Stimulated activated naive B cell treated with anti-CD40 and anti-IgM and Interleukin-4, amounts not matched to agents 10 μg/mL and 1 μg/mL and 100 μg/mL, for 72 hours (primary cell): ENCODE measurements around the gene EFNB1.

Experiments used
- ATAC-seq, 2 donors: fragments of 150-1000 bp; cut with Tn5 transposase; replicated peaks; 2 replicates each; pipeline ENCODE4 v1.10.0; 2021; ENCODE audit warnings: moderate library complexity in 1 of 2
- DNase-seq: peaks from one replicate; pipeline ENCODE4 v3.0.0; 2021
- H3K27ac Mint-ChIP-seq: one replicate; pipeline ENCODE4 v1.8.0; 2022; ENCODE audit warnings: mild to moderate bottlenecking, mixed read lengths
- H3K27me3 Mint-ChIP-seq, 2 donors: one replicate each; pipeline ENCODE4 v1.8.0; 2022; ENCODE audit warnings: mixed read lengths in 2 of 2
- H3K36me3 Mint-ChIP-seq, 2 donors: one replicate each; pipeline ENCODE4 v1.8.0; 2022; ENCODE audit warnings: mixed read lengths in 2 of 2, mild to moderate bottlenecking in 1 of 2
- H3K4me1 Mint-ChIP-seq, 2 donors: one replicate each; pipeline ENCODE4 v1.8.0; 2022; ENCODE audit warnings: mixed read lengths in 2 of 2, mild to moderate bottlenecking in 1 of 2
- H3K4me3 Mint-ChIP-seq, 2 donors: one replicate each; pipeline ENCODE4 v1.8.0; 2022; ENCODE audit warnings: mild to moderate bottlenecking in 2 of 2, mixed read lengths in 2 of 2, moderate library complexity in 1 of 2
- H3K9me3 Mint-ChIP-seq, 2 donors: one replicate each; pipeline ENCODE4 v1.8.0; 2022; ENCODE audit warnings: mixed read lengths in 2 of 2, mild to moderate bottlenecking in 1 of 2

EFNB1 gene

GRCh38 chrX:68843992-68844391, 15.2 kb downstream of the EFNB1 start:
- Mint-ChIP-seq H3K4me1 (peaks cover 3 to 6% of the 10 kb centered on the region in 2 donors), H3K27ac (no peak overlapping the region), H3K36me3 (peaks cover 0 to 4% of the 10 kb centered on the region in 2 donors), H3K4me3 (no peak overlapping the region), H3K27me3 (no peaks in the 10 kb centered on the region), H3K9me3 (no peaks in the 10 kb centered on the region)
- DNase-seq (no peak), ATAC-seq (no peak)

- no peak overlapping the region for H3K27ac Mint-ChIP-seq
- H3K4me1 Mint-ChIP-seq = peaks cover 3 to 6% of the 10 kb centered on the region in 2 donors
- ATAC-seq = no peak
- DNase-seq = no peak
- no peak overlapping the region for H3K4me3 Mint-ChIP-seq
- H3K36me3 Mint-ChIP-seq = peaks cover 0 to 4% of the 10 kb centered on the region in 2 donors
- no peaks in the 10 kb centered on the region for H3K9me3 Mint-ChIP-seq
- H3K27me3 Mint-ChIP-seq = no peaks in the 10 kb centered on the region
These were observed 15.8 kb downstream of the EFNB1 start for GRCh38 chrX:68844581-68844980.

- Mint-ChIP-seq H3K4me3 (no peak overlapping the region), H3K27ac (no peak overlapping the region), H3K36me3 (peaks cover 0 to 2% of the 10 kb centered on the region in 2 donors), H3K9me3 (no peaks in the 10 kb centered on the region), H3K27me3 (peaks cover 0 to 2% of the 10 kb centered on the region in 2 donors), H3K4me1 (peaks cover 3 to 6% of the 10 kb centered on the region in 2 donors)
- ATAC-seq (no peak), DNase-seq (no peak)
These were observed 17.7 kb downstream of the EFNB1 start for GRCh38 chrX:68846536-68846935.

- no peaks in the 10 kb centered on the region for H3K9me3 Mint-ChIP-seq
- H3K36me3 Mint-ChIP-seq = peaks cover 0 to 2% of the 10 kb centered on the region in 2 donors
- H3K4me1 Mint-ChIP-seq = peaks cover 3 to 6% of the 10 kb centered on the region in 2 donors
- no peak overlapping the region for H3K27ac Mint-ChIP-seq
- H3K27me3 Mint-ChIP-seq = peaks cover 0 to 7% of the 10 kb centered on the region in 2 donors
- ATAC-seq (no peak), DNase-seq (no peak)
- H3K4me3 Mint-ChIP-seq = no peak overlapping the region
These were observed 18.4 kb downstream of the EFNB1 start for GRCh38 chrX:68847172-68847571.

- Mint-ChIP-seq H3K4me1 (no peaks in the 10 kb centered on the region), H3K4me3 (no peak overlapping the region), H3K9me3 (no peaks in the 10 kb centered on the region), H3K27ac (no peak overlapping the region), H3K36me3 (no peaks in the 10 kb centered on the region), H3K27me3 (peaks cover 0 to 7% of the 10 kb centered on the region in 2 donors)
- DNase-seq (no peak), ATAC-seq (no peak)
These were observed 19.5 kb downstream of the EFNB1 start for GRCh38 chrX:68848189-68848940.

GRCh38 chrX:68851082-68851481, 22.3 kb downstream of the EFNB1 start:
- Mint-ChIP-seq H3K4me3 (no peak overlapping the region), H3K27me3 (peaks cover 0 to 7% of the 10 kb centered on the region in 2 donors), H3K36me3 (no peaks in the 10 kb centered on the region), H3K27ac (no peak overlapping the region), H3K9me3 (no peaks in the 10 kb centered on the region), H3K4me1 (no peaks in the 10 kb centered on the region)
- ATAC-seq (no peak), DNase-seq (no peak)

- H3K36me3 Mint-ChIP-seq = peaks cover 0 to 1% of the 10 kb centered on the region in 2 donors
- no peak overlapping the region for H3K27ac Mint-ChIP-seq
These were observed 23.2 kb downstream of the EFNB1 start for GRCh38 chrX:68852046-68852445.

GRCh38 chrX:68853665-68854251, 24.9 kb downstream of the EFNB1 start:
- DNase-seq = no peak
- no peak overlapping the region for H3K27ac Mint-ChIP-seq
- no peak for ATAC-seq
- H3K9me3 Mint-ChIP-seq = peaks cover 7 to 9% of the 10 kb centered on the region in 2 donors
- peaks cover 3 to 4% of the 10 kb centered on the region in 2 donors for H3K36me3 Mint-ChIP-seq
- H3K4me1 Mint-ChIP-seq = no peaks in the 10 kb centered on the region
- H3K27me3 Mint-ChIP-seq = peaks cover 0 to 7% of the 10 kb centered on the region in 2 donors
- H3K4me3 Mint-ChIP-seq = no peak overlapping the region

More at GRCh38 chrX:68852046-68852445, 23.2 kb downstream of the EFNB1 start:
- Mint-ChIP-seq H3K9me3 (peaks cover 0 to 1% of the 10 kb centered on the region in 2 donors), H3K4me3 (no peak overlapping the region), H3K27me3 (peaks cover 0 to 7% of the 10 kb centered on the region in 2 donors), H3K4me1 (no peaks in the 10 kb centered on the region)
- ATAC-seq = no peak
- DNase-seq = no peak

- H3K36me3 Mint-ChIP-seq = no peaks in the 10 kb centered on the region
- H3K4me3 Mint-ChIP-seq = no peak overlapping the region
- peaks cover 0 to 27% of the 10 kb centered on the region in 2 donors for H3K4me1 Mint-ChIP-seq
- H3K27me3 Mint-ChIP-seq = peaks cover 0 to 5% of the 10 kb centered on the region in 2 donors
- ATAC-seq = peak; percentile 46 to 68
- no peaks in the 10 kb centered on the region for H3K9me3 Mint-ChIP-seq
- DNase-seq = no peak
- no peak overlapping the region for H3K27ac Mint-ChIP-seq
These were observed 36.5 kb downstream of the EFNB1 start for GRCh38 chrX:68865300-68865699.

GRCh38 chrX:68865926-68866325, 37.1 kb downstream of the EFNB1 start:
- no peaks in the 10 kb centered on the region for H3K36me3 Mint-ChIP-seq
- H3K27me3 Mint-ChIP-seq = peaks cover 0 to 5% of the 10 kb centered on the region in 2 donors
- peaks cover 0 to 27% of the 10 kb centered on the region in 2 donors for H3K4me1 Mint-ChIP-seq
- no peak for ATAC-seq
- no peak overlapping the region for H3K27ac Mint-ChIP-seq
- DNase-seq = no peak
- H3K4me3 Mint-ChIP-seq = no peak overlapping the region
- H3K9me3 Mint-ChIP-seq = no peaks in the 10 kb centered on the region

GRCh38 chrX:68867458-68868112, 38.8 kb downstream of the EFNB1 start:
- ATAC-seq (no peak), DNase-seq (no peak)
- no peak overlapping the region for H3K27ac Mint-ChIP-seq
- H3K27me3 Mint-ChIP-seq = peaks cover 0 to 13% of the 10 kb centered on the region in 2 donors
- no peaks in the 10 kb centered on the region for H3K9me3 Mint-ChIP-seq
- H3K36me3 Mint-ChIP-seq = no peaks in the 10 kb centered on the region
- peaks cover 0 to 27% of the 10 kb centered on the region in 2 donors for H3K4me1 Mint-ChIP-seq
- no peak overlapping the region for H3K4me3 Mint-ChIP-seq

- Mint-ChIP-seq H3K27me3 (peaks cover 0 to 13% of the 10 kb centered on the region in 2 donors), H3K36me3 (no peaks in the 10 kb centered on the region), H3K9me3 (no peaks in the 10 kb centered on the region), H3K27ac (no peak overlapping the region), H3K4me3 (no peak overlapping the region), H3K4me1 (peaks cover 0 to 27% of the 10 kb centered on the region in 2 donors)
- ATAC-seq (no peak), DNase-seq (no peak)
These were observed 39.5 kb downstream of the EFNB1 start for GRCh38 chrX:68868316-68868715.

GRCh38 chrX:68868902-68869800, 40.3 kb downstream of the EFNB1 start:
- ATAC-seq = no peak
- H3K9me3 Mint-ChIP-seq = no peaks in the 10 kb centered on the region

GRCh38 chrX:68870357-68870756, 41.5 kb downstream of the EFNB1 start:
- no peak for DNase-seq
- Mint-ChIP-seq H3K9me3 (no peaks in the 10 kb centered on the region), H3K36me3 (no peaks in the 10 kb centered on the region), H3K27ac (no peak overlapping the region), H3K27me3 (peaks cover 0 to 25% of the 10 kb centered on the region in 2 donors), H3K4me3 (no peak overlapping the region), H3K4me1 (peaks cover 0 to 21% of the 10 kb centered on the region in 2 donors)
- no peak for ATAC-seq

More at GRCh38 chrX:68868902-68869800, 40.3 kb downstream of the EFNB1 start:
- Mint-ChIP-seq H3K4me3 (no peak overlapping the region), H3K27ac (no peak overlapping the region), H3K4me1 (peaks cover 0 to 27% of the 10 kb centered on the region in 2 donors), H3K27me3 (peaks cover 0 to 17% of the 10 kb centered on the region in 2 donors), H3K36me3 (no peaks in the 10 kb centered on the region)
- DNase-seq = no peak
